ENCODE data around the gene SLC66A2. TPM values are rescaled to one million over a fixed set of nuclear protein-coding genes. Genes with fewer than 3 reads are reported as not detected.

The SLC66A2 gene
- polyA plus RNA-seq, 2 donors, result 38.8 to 57.7 TPM

- no peaks in the 10 kb centered on the region for H3K27me3 ChIP-seq (ENCODE audit: control insufficient read depth in 1 of 2, insufficient read depth in 2 of 2, low read length in 2 of 2)
- no peaks in the 10 kb centered on the region for H3K36me3 ChIP-seq (ENCODE audit: control insufficient read depth in 2 of 2, insufficient read depth in 2 of 2, low read length in 1 of 2)
- peaks cover 0 to 2% of the 10 kb centered on the region in 2 donors for H3K4me1 ChIP-seq (ENCODE audit: control insufficient read depth in 2 of 2, insufficient read depth in 2 of 2, low read length in 1 of 2)
- 42 to 44% methylated on average over 35 of the region's 36 CpGs for WGBS, 2 donors
- no peaks in the 10 kb centered on the region for H3K9me3 ChIP-seq (ENCODE audit: control insufficient read depth in 2 of 2, insufficient read depth in 1 of 2, low read depth in 1 of 2, low read length in 1 of 2)
- no peak overlapping the region for H3K4me3 ChIP-seq (ENCODE audit: low read depth in 1 of 2, low read length in 2 of 2)
- H3K27ac ChIP-seq (ENCODE audit: low read depth in 2 of 2, low read length in 1 of 2), result no peak overlapping the region
Observed at GRCh38 chr18:79872527-79873444, 78.7 kb downstream of the SLC66A2 start.

DNA sequence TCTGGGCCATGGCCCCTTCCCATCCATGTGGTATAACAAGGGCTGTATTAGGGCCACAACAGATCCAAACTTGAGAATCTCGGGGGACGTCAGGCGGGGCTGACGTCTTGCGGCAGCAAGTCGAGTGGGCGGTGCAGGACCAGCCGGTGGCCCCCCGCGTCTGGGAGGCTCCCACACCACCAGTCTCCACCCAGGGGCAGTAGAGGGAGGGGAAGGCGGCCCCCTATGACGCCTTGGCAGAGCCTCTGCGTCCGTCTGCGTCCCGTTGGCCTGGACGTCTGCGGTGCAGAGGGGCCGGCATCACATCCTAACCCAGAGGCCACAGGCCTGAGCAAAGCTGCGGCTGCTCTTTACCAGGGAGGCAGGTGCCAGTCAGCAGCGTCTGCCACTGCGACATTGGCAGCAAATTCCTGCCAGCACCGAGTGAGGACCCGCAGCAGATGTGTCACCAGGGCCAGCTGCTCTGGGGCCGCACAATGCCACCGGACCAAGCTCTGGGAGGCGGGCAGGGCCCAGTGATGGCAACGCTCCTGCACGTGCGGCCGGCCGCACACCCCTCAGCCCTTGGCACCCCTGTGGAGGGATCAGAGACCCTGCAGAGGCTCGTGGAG is 79.9 kb downstream of the SLC66A2 start:
- WGBS, 2 donors, result 85 to 86% methylated on average over 33 of the region's 33 CpGs
- Histone ChIP-seq H3K9me3 (ENCODE audit: control insufficient read depth in 2 of 2, insufficient read depth in 1 of 2, low read depth in 1 of 2, low read length in 1 of 2) (no peaks in the 10 kb centered on the region), H3K36me3 (ENCODE audit: control insufficient read depth in 2 of 2, insufficient read depth in 2 of 2, low read length in 1 of 2) (no peaks in the 10 kb centered on the region), H3K27ac (ENCODE audit: low read depth in 2 of 2, low read length in 1 of 2) (no peak overlapping the region), H3K4me1 (ENCODE audit: control insufficient read depth in 2 of 2, insufficient read depth in 2 of 2, low read length in 1 of 2) (peaks cover 0 to 2% of the 10 kb centered on the region in 2 donors), H3K27me3 (ENCODE audit: control insufficient read depth in 1 of 2, insufficient read depth in 2 of 2, low read length in 2 of 2) (no peaks in the 10 kb centered on the region), H3K4me3 (ENCODE audit: low read depth in 1 of 2, low read length in 2 of 2) (no peak overlapping the region)

- Histone ChIP-seq H3K4me1 (ENCODE audit: control insufficient read depth in 2 of 2, insufficient read depth in 2 of 2, low read length in 1 of 2) (peaks cover 0 to 2% of the 10 kb centered on the region in 2 donors), H3K9me3 (ENCODE audit: control insufficient read depth in 2 of 2, insufficient read depth in 1 of 2, low read depth in 1 of 2, low read length in 1 of 2) (no peaks in the 10 kb centered on the region), H3K27ac (ENCODE audit: low read depth in 2 of 2, low read length in 1 of 2) (no peak overlapping the region), H3K36me3 (ENCODE audit: control insufficient read depth in 2 of 2, insufficient read depth in 2 of 2, low read length in 1 of 2) (no peaks in the 10 kb centered on the region), H3K27me3 (ENCODE audit: control insufficient read depth in 1 of 2, insufficient read depth in 2 of 2, low read length in 2 of 2) (no peaks in the 10 kb centered on the region), H3K4me3 (ENCODE audit: low read depth in 1 of 2, low read length in 2 of 2) (no peak overlapping the region)
- WGBS, 2 donors, result 83 to 84% methylated on average over 17 of the region's 17 CpGs
Observed at GRCh38 chr18:79871026-79871390, 80.4 kb downstream of the SLC66A2 start.

DNA sequence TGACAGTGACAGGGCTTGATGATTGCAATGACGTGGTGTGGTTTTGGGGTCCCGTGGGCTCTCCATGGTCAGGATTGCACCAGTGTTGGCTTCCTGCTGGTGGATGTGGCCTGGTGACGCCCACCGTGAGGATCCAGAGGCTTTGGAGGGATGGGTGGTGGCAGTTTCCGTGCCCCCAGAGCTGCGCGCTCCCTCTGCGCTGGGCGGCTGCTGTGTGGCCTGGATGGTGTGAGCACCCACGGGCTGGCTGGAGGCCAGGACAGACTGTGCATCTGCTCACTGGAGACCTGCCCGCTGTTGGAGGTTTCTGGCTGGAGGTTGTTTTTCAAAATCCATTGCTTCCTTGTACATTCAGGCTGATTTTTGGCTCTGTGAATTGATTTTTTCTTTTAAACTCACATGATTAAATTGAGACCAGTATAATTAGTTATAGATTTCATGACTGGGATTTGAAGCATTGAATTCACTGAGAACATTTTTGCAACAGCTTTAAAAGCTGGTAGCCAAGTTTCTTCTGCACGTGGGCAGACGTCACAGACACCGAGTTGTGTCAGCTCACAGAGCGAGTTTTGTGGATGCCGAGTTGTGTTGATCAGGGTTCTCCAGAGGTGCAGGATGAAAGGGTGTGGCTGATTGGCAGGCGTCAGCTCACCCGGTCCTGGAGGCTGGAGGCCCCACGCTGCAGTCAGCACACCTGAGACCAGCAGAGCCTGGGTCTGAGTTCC is 81.0 kb downstream of the SLC66A2 start:
- 64 to 75% methylated on average over 19 of the region's 19 CpGs for WGBS, 2 donors
- H3K27me3 ChIP-seq (ENCODE audit: control insufficient read depth in 1 of 2, insufficient read depth in 2 of 2, low read length in 2 of 2), result no peaks in the 10 kb centered on the region
- peaks cover 0 to 2% of the 10 kb centered on the region in 2 donors for H3K4me1 ChIP-seq (ENCODE audit: control insufficient read depth in 2 of 2, insufficient read depth in 2 of 2, low read length in 1 of 2)
- no peak overlapping the region for H3K27ac ChIP-seq (ENCODE audit: low read depth in 2 of 2, low read length in 1 of 2)
- no peak overlapping the region for H3K4me3 ChIP-seq (ENCODE audit: low read depth in 1 of 2, low read length in 2 of 2)
- H3K36me3 ChIP-seq (ENCODE audit: control insufficient read depth in 2 of 2, insufficient read depth in 2 of 2, low read length in 1 of 2), result no peaks in the 10 kb centered on the region
- no peaks in the 10 kb centered on the region for H3K9me3 ChIP-seq (ENCODE audit: control insufficient read depth in 2 of 2, insufficient read depth in 1 of 2, low read depth in 1 of 2, low read length in 1 of 2)

- Histone ChIP-seq H3K36me3 (ENCODE audit: control insufficient read depth in 2 of 2, insufficient read depth in 2 of 2, low read length in 1 of 2) (no peaks in the 10 kb centered on the region), H3K4me1 (ENCODE audit: control insufficient read depth in 2 of 2, insufficient read depth in 2 of 2, low read length in 1 of 2) (peaks cover 0 to 2% of the 10 kb centered on the region in 2 donors), H3K27ac (ENCODE audit: low read depth in 2 of 2, low read length in 1 of 2) (no peak overlapping the region), H3K9me3 (ENCODE audit: control insufficient read depth in 2 of 2, insufficient read depth in 1 of 2, low read depth in 1 of 2, low read length in 1 of 2) (no peaks in the 10 kb centered on the region), H3K27me3 (ENCODE audit: control insufficient read depth in 1 of 2, insufficient read depth in 2 of 2, low read length in 2 of 2) (no peaks in the 10 kb centered on the region), H3K4me3 (ENCODE audit: low read depth in 1 of 2, low read length in 2 of 2) (no peak overlapping the region)
- WGBS, 2 donors, result 88% methylated on average over 32 of the region's 32 CpGs
Observed at GRCh38 chr18:79869591-79870300, 81.7 kb downstream of the SLC66A2 start.

DNA sequence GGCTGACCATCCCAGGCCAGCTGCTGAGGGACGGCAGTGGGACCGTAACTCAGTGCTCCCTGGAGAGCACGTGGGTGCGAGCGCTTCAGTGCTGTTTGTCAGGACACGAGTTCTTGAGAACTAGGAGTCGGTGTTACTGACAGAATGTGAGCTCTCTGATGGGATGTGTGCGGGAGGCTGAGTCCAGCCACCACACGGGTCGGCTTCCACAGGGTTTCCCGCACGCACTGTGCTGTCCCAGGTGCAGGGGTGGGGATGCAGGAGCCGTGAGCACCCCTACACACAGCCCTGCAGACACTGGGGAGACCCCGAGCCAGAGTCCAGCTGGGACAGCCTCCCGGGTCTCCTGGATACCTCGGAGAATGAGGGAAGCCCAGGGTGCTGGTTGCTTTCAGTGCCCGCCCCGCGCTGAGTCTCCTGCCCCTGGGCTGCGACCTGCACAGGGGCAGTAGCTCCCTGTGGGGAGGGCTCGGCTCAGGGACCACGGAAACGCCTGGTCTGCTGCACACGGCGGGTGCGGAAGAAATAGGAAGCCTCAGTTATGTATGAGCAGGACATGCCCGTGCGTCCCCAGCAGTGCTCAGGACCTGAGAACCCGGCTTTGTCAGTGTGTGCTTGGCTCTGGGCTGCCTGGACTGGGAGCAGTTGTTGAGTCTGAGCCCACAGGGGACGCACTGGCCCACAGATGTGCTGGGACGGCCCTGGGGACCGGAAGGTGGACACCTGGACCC is 82.5 kb downstream of the SLC66A2 start:
- Histone ChIP-seq H3K9me3 (ENCODE audit: control insufficient read depth in 2 of 2, insufficient read depth in 1 of 2, low read depth in 1 of 2, low read length in 1 of 2) (no peaks in the 10 kb centered on the region), H3K36me3 (ENCODE audit: control insufficient read depth in 2 of 2, insufficient read depth in 2 of 2, low read length in 1 of 2) (no peaks in the 10 kb centered on the region), H3K27me3 (ENCODE audit: control insufficient read depth in 1 of 2, insufficient read depth in 2 of 2, low read length in 2 of 2) (no peaks in the 10 kb centered on the region), H3K4me3 (ENCODE audit: low read depth in 1 of 2, low read length in 2 of 2) (no peak overlapping the region), H3K27ac (ENCODE audit: low read depth in 2 of 2, low read length in 1 of 2) (no peak overlapping the region), H3K4me1 (ENCODE audit: control insufficient read depth in 2 of 2, insufficient read depth in 2 of 2, low read length in 1 of 2) (peaks cover 0 to 2% of the 10 kb centered on the region in 2 donors)
- WGBS, 2 donors, result 86 to 91% methylated on average over 32 of the region's 32 CpGs

GRCh38 chr18:79868168-79868784 is 83.2 kb downstream of the SLC66A2 start:
- 90 to 91% methylated on average over 29 of the region's 29 CpGs for WGBS, 2 donors
- H3K9me3 ChIP-seq (ENCODE audit: control insufficient read depth in 2 of 2, insufficient read depth in 1 of 2, low read depth in 1 of 2, low read length in 1 of 2), result peaks cover 3 to 4% of the 10 kb centered on the region in 2 donors

DNA sequence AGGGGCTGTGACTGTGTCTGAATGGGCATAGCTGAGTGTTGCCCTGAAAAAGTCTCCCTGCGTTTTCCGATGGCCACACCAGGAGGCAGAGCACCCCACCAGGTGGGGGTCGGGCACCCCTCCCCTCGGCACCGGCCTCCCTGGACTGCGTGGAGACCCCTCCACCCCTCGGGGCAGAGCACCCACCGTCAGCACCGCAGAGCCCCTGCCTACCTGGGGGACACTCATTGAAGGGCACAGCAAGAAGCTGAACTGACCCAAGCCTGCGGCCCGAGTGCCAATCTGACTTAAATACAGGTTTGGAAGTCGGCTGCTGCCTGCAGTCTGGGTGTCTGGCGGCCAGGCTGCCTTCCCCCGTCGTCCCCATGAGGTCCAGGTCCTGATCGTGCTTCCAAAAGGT is 83.8 kb downstream of the SLC66A2 start:
- H3K36me3 ChIP-seq (ENCODE audit: control insufficient read depth in 2 of 2, insufficient read depth in 2 of 2, low read length in 1 of 2), result no peaks in the 10 kb centered on the region
- no peak overlapping the region for H3K27ac ChIP-seq (ENCODE audit: low read depth in 2 of 2, low read length in 1 of 2)
- 78 to 82% methylated on average over 16 of the region's 16 CpGs for WGBS, 2 donors
- peaks cover 0 to 2% of the 10 kb centered on the region in 2 donors for H3K4me1 ChIP-seq (ENCODE audit: control insufficient read depth in 2 of 2, insufficient read depth in 2 of 2, low read length in 1 of 2)
- peaks cover 0 to under 1% of the 10 kb centered on the region in 2 donors for H3K27me3 ChIP-seq (ENCODE audit: control insufficient read depth in 1 of 2, insufficient read depth in 2 of 2, low read length in 2 of 2)
- no peak overlapping the region for H3K4me3 ChIP-seq (ENCODE audit: low read depth in 1 of 2, low read length in 2 of 2)
- H3K9me3 ChIP-seq (ENCODE audit: control insufficient read depth in 2 of 2, insufficient read depth in 1 of 2, low read depth in 1 of 2, low read length in 1 of 2), result peaks cover 3 to 5% of the 10 kb centered on the region in 2 donors

More at GRCh38 chr18:79868168-79868784, 83.2 kb downstream of the SLC66A2 start:
- H3K36me3 ChIP-seq (ENCODE audit: control insufficient read depth in 2 of 2, insufficient read depth in 2 of 2, low read length in 1 of 2), result no peaks in the 10 kb centered on the region
- no peaks in the 10 kb centered on the region for H3K27me3 ChIP-seq (ENCODE audit: control insufficient read depth in 1 of 2, insufficient read depth in 2 of 2, low read length in 2 of 2)
- peaks cover 0 to 2% of the 10 kb centered on the region in 2 donors for H3K4me1 ChIP-seq (ENCODE audit: control insufficient read depth in 2 of 2, insufficient read depth in 2 of 2, low read length in 1 of 2)
- H3K27ac ChIP-seq (ENCODE audit: low read depth in 2 of 2, low read length in 1 of 2), result no peak overlapping the region
- no peak overlapping the region for H3K4me3 ChIP-seq (ENCODE audit: low read depth in 1 of 2, low read length in 2 of 2)
